SK-N-SH treated with all-trans-retinoic acid at 6 μM for 48 hours (cell line): ENCODE measurements around the gene SMYD5.

Experiments
- ARNTL ChIP-seq: fragments of 450-650 bp; formaldehyde crosslinking; IDR thresholded peaks from 2 replicates; pipeline ENCODE4 v1.5.0; 2020; ENCODE audit warnings: low read depth, mild to moderate bottlenecking, moderate library complexity, borderline replicate concordance
- CSDC2 ChIP-seq: fragments of 250-450 bp; sonication (Bioruptor Pico); IDR thresholded peaks from 2 replicates; pipeline ENCODE4 v1.5.0; 2020; ENCODE audit warnings: mild to moderate bottlenecking, moderate library complexity
- ESRRG ChIP-seq: fragments of 250-450 bp; sonication (Bioruptor Pico); IDR thresholded peaks from 2 replicates; pipeline ENCODE4 v1.6.1; 2021; ENCODE audit warnings: mild to moderate bottlenecking
- OSR1 ChIP-seq: fragments of 250-450 bp; sonication (Bioruptor Pico); IDR thresholded peaks from 2 replicates; pipeline ENCODE4 v1.8.0; 2022; ENCODE audit warnings: moderate library complexity, mild to moderate bottlenecking, inconsistent platforms
- PPARA ChIP-seq: fragments of 250-450 bp; sonication (Bioruptor Pico); IDR thresholded peaks from 2 replicates; pipeline ENCODE4 v1.5.0; 2020; ENCODE audit warnings: mild to moderate bottlenecking, borderline replicate concordance
- RARB ChIP-seq: fragments of 250-450 bp; sonication (Bioruptor Pico); IDR thresholded peaks from 2 replicates; pipeline ENCODE4 v1.8.0; 2021; ENCODE audit warnings: mild to moderate bottlenecking, moderate library complexity
- TCF4 ChIP-seq: fragments of 250-450 bp; sonication (Bioruptor Pico); IDR thresholded peaks from 2 replicates; pipeline ENCODE4 v1.8.0; 2021; ENCODE audit warnings: mild to moderate bottlenecking, moderate library complexity, borderline replicate concordance
- ZFP30 ChIP-seq: fragments of 450-650 bp; formaldehyde crosslinking; IDR thresholded peaks from 2 replicates; pipeline ENCODE4 v1.5.0; 2022; ENCODE audit warnings: mild to moderate bottlenecking, moderate library complexity
- ZNF8 ChIP-seq: fragments of 450-650 bp; formaldehyde crosslinking; IDR thresholded peaks from 2 replicates; pipeline ENCODE4 v1.5.0; 2020; ENCODE audit warnings: mild to moderate bottlenecking, moderate library complexity
- TF ChIP-seq, protein P1 (sequence below): fragments of 250-450 bp; sonication (Bioruptor Pico); IDR thresholded peaks from 2 replicates; pipeline ENCODE4 v1.8.0; 2020; ENCODE audit warnings: mild to moderate bottlenecking, moderate library complexity, borderline replicate concordance
- TF ChIP-seq, protein P2 (sequence below): fragments of 250-450 bp; sonication (Bioruptor Pico); IDR thresholded peaks from 2 replicates; pipeline ENCODE4 v1.5.1; 2021; ENCODE audit warnings: mild to moderate bottlenecking, moderate library complexity

DNA sequence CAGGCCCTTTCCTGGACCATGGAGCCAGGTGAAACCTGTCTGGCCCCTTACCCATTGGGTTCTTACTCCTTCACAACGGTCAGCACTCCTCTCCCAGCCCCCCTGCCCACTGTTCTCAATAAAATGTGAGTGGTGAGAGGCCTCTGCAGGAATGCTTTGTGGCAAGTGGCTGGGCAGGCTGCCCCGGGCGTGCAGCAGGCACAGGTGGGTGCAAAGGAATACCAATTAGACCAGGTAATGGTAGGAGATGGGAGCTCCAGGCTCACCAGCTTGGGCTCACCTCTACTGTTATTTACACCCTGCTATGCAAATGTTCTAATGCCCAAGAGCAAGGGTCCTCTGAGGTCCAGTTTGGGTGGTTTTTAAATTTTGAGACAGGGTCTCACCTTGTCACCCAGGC, 13.0 kb downstream of the SMYD5 start:
- TF ChIP-seq, protein P1, sequence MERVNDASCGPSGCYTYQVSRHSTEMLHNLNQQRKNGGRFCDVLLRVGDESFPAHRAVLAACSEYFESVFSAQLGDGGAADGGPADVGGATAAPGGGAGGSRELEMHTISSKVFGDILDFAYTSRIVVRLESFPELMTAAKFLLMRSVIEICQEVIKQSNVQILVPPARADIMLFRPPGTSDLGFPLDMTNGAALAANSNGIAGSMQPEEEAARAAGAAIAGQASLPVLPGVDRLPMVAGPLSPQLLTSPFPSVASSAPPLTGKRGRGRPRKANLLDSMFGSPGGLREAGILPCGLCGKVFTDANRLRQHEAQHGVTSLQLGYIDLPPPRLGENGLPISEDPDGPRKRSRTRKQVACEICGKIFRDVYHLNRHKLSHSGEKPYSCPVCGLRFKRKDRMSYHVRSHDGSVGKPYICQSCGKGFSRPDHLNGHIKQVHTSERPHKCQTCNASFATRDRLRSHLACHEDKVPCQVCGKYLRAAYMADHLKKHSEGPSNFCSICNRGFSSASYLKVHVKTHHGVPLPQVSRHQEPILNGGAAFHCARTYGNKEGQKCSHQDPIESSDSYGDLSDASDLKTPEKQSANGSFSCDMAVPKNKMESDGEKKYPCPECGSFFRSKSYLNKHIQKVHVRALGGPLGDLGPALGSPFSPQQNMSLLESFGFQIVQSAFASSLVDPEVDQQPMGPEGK (CRISPR knock-in tag): no peak
- no peak for TF ChIP-seq RARB (CRISPR knock-in tag)
- no peak for TF ChIP-seq ZFP30
- no peak for TF ChIP-seq PPARA
- TF ChIP-seq CSDC2: no peak
- TF ChIP-seq ESRRG (CRISPR knock-in tag): no peak
- TF ChIP-seq ARNTL (CRISPR knock-in tag): no peak
- TF ChIP-seq OSR1: no peak
- TF ChIP-seq, protein P2, sequence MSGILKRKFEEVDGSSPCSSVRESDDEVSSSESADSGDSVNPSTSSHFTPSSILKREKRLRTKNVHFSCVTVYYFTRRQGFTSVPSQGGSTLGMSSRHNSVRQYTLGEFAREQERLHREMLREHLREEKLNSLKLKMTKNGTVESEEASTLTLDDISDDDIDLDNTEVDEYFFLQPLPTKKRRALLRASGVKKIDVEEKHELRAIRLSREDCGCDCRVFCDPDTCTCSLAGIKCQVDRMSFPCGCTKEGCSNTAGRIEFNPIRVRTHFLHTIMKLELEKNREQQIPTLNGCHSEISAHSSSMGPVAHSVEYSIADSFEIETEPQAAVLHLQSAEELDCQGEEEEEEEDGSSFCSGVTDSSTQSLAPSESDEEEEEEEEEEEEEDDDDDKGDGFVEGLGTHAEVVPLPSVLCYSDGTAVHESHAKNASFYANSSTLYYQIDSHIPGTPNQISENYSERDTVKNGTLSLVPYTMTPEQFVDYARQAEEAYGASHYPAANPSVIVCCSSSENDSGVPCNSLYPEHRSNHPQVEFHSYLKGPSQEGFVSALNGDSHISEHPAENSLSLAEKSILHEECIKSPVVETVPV (CRISPR knock-in tag): no peak
- no peak for TF ChIP-seq ZNF8
- TF ChIP-seq TCF4: no peak
